Mesendoderm (in vitro differentiated cells): Measurements from ENCODE around the gene PRAMEF33.
"Not testable (repeated sequence)": the region's sequence is repeated elsewhere in the genome, so short reads cannot be mapped to it uniquely, and the experiment has no call there.

ENCODE experiments used
- DNase-seq: peaks from one replicate; pipeline ENCODE4 v3.0.0; 2013
- H2AK5ac ChIP-seq: 2 replicates; pipeline ENCODE4 v1.6.1; 2013; ENCODE audit warnings: low read length, inconsistent platforms
- H2BK120ac ChIP-seq: 2 replicates; pipeline ENCODE4 v1.6.1; 2013; ENCODE audit warnings: low read depth, mild to moderate bottlenecking, low read length, moderate library complexity, mixed read lengths
- H2BK15ac ChIP-seq: replicated peaks from 2 replicates; pipeline ENCODE4 v1.6.1; 2013; ENCODE audit warnings: low read depth, mild to moderate bottlenecking, moderate library complexity
- H2BK5ac ChIP-seq: 2 replicates; pipeline ENCODE4 v1.6.1; 2013; ENCODE audit warnings: low read length, inconsistent platforms
- H3K18ac ChIP-seq: 2 replicates; pipeline ENCODE4 v1.6.1; 2013; ENCODE audit warnings: mild to moderate bottlenecking, low read length, mixed read lengths
- H3K23ac ChIP-seq: one replicate; pipeline ENCODE4 v1.6.1; 2013; ENCODE audit warnings: low read length
- H3K27ac ChIP-seq: 2 replicates; pipeline ENCODE4 v1.5.1; 2013; ENCODE audit warnings: low read depth, mild to moderate bottlenecking, inconsistent platforms, low read length, moderate library complexity
- H3K27me3 ChIP-seq: 2 replicates; pipeline ENCODE4 v1.6.1; 2013; ENCODE audit warnings: low read length, control low read depth, mild to moderate bottlenecking, inconsistent platforms; ENCODE audit not compliant: insufficient read depth, poor library complexity
- H3K36me3 ChIP-seq: 2 replicates; pipeline ENCODE4 v1.6.1; 2013; ENCODE audit warnings: low read length, inconsistent platforms; ENCODE audit not compliant: control insufficient read depth, insufficient read depth
- H3K4ac ChIP-seq: one replicate; pipeline ENCODE4 v1.6.1; 2013; ENCODE audit warnings: low read depth, mild to moderate bottlenecking, low read length, moderate library complexity
- H3K4me1 ChIP-seq: 2 replicates; pipeline ENCODE4 v1.6.1; 2013; ENCODE audit warnings: low read depth, low read length, inconsistent platforms; ENCODE audit not compliant: control insufficient read depth
- H3K4me2 ChIP-seq: 2 replicates; pipeline ENCODE4 v1.6.1; 2013; ENCODE audit warnings: low read length
- H3K4me3 ChIP-seq: 2 replicates; pipeline ENCODE4 v1.5.1; 2013; ENCODE audit warnings: mild to moderate bottlenecking, low read length
- H3K56ac ChIP-seq: one replicate; pipeline ENCODE4 v1.6.1; 2013; ENCODE audit warnings: low read length
- H3K79me1 ChIP-seq: 2 replicates; pipeline ENCODE4 v1.6.1; 2013; ENCODE audit warnings: low read length, inconsistent platforms
- H3K79me2 ChIP-seq: 2 replicates; pipeline ENCODE4 v1.6.1; 2013; ENCODE audit warnings: mild to moderate bottlenecking, low read length; ENCODE audit not compliant: control insufficient read depth, insufficient read depth
- H3K9ac ChIP-seq: 2 replicates; pipeline ENCODE4 v1.6.1; 2013; ENCODE audit warnings: low read length, inconsistent platforms
- H4K5ac ChIP-seq: one replicate; pipeline ENCODE4 v1.6.1; 2013; ENCODE audit warnings: low read length
- H4K8ac ChIP-seq: one replicate; pipeline ENCODE4 v1.6.1; 2013; ENCODE audit warnings: low read depth, mild to moderate bottlenecking, control low read depth, low read length, moderate library complexity
- WGBS: extraction: QIAGEN DNeasy Blood & Tissue Kit; methylation state at CpG from one replicate; pipeline ENCODE4 v1.1.7; 2013; ENCODE audit warnings: low lambda C conversion rate, missing lambda C conversion rate; ENCODE audit not compliant: insufficient coverage; ENCODE audit errors: extremely low coverage; 5-methylcytosine and 5-hydroxymethylcytosine counted together

PRAMEF33 gene

GRCh38 chr1:13289030-13289429, 14.3 kb upstream of the PRAMEF33 start:
- H2BK15ac ChIP-seq, H3K4me3 ChIP-seq, H3K56ac ChIP-seq, H3K4ac ChIP-seq, DNase-seq, H2BK5ac ChIP-seq, H3K4me1 ChIP-seq, H4K8ac ChIP-seq, H3K79me2 ChIP-seq, H3K23ac ChIP-seq, H3K9ac ChIP-seq, H3K27ac ChIP-seq, H3K18ac ChIP-seq, H3K27me3 ChIP-seq, H4K5ac ChIP-seq, H3K36me3 ChIP-seq, H3K4me2 ChIP-seq, H2AK5ac ChIP-seq, H3K79me1 ChIP-seq, H2BK120ac ChIP-seq: not testable (repeated sequence)
- no CpG with 5 or more reads among the region's 3 CpGs for WGBS

- no CpG with 5 or more reads among the region's 5 CpGs for WGBS
Observed at GRCh38 chr1:13297216-13297931, 6.0 kb upstream of the PRAMEF33 start.

GRCh38 chr1:13298699-13299098, 4.6 kb upstream of the PRAMEF33 start:
- not testable (repeated sequence) for H4K8ac ChIP-seq, H3K4me1 ChIP-seq, H3K9ac ChIP-seq, H2BK5ac ChIP-seq, H3K27ac ChIP-seq, H3K4ac ChIP-seq, H2AK5ac ChIP-seq, H3K36me3 ChIP-seq, H3K79me2 ChIP-seq, H3K23ac ChIP-seq, H2BK15ac ChIP-seq, DNase-seq, H3K56ac ChIP-seq, H3K4me2 ChIP-seq, H3K4me3 ChIP-seq, H3K79me1 ChIP-seq, H3K18ac ChIP-seq, H4K5ac ChIP-seq, H3K27me3 ChIP-seq, H2BK120ac ChIP-seq
- no CpG with 5 or more reads among the region's 27 CpGs for WGBS

More at GRCh38 chr1:13297216-13297931, 6.0 kb upstream of the PRAMEF33 start:
- not testable (repeated sequence) for H3K4me3 ChIP-seq, H4K8ac ChIP-seq, H3K56ac ChIP-seq, H2BK120ac ChIP-seq, H3K36me3 ChIP-seq, H3K4me1 ChIP-seq, H2BK5ac ChIP-seq, H3K4ac ChIP-seq, H3K27ac ChIP-seq, H4K5ac ChIP-seq, H3K9ac ChIP-seq, H3K18ac ChIP-seq, H3K4me2 ChIP-seq, H2AK5ac ChIP-seq, DNase-seq, H3K23ac ChIP-seq, H3K79me1 ChIP-seq, H3K79me2 ChIP-seq, H2BK15ac ChIP-seq, H3K27me3 ChIP-seq

- H2BK120ac ChIP-seq, H3K4me1 ChIP-seq, H3K4me2 ChIP-seq, H4K5ac ChIP-seq, H3K4me3 ChIP-seq, H3K79me1 ChIP-seq, DNase-seq, H3K27me3 ChIP-seq, H2BK15ac ChIP-seq, H3K56ac ChIP-seq, H3K23ac ChIP-seq, H3K36me3 ChIP-seq, H2BK5ac ChIP-seq, H3K9ac ChIP-seq, H2AK5ac ChIP-seq, H3K18ac ChIP-seq, H3K27ac ChIP-seq, H3K4ac ChIP-seq, H3K79me2 ChIP-seq, H4K8ac ChIP-seq: not testable (repeated sequence)
Observed at GRCh38 chr1:13302197-13302596, 1.1 kb upstream of the PRAMEF33 start.

GRCh38 chr1:13315281-13315680, 11.9 kb downstream of the PRAMEF33 start, which contains the start of gene PRAMEF15:
Gene PRAMEF15, plus strand, starts transcription at chr1:13315581. Its CDS starts 2,827 bp downstream, at chr1:13318408.
- not testable (repeated sequence) for H3K79me2 ChIP-seq, H3K4me1 ChIP-seq, H3K56ac ChIP-seq, H2BK120ac ChIP-seq, H3K4me2 ChIP-seq, DNase-seq, H2AK5ac ChIP-seq, H3K18ac ChIP-seq, H2BK5ac ChIP-seq, H2BK15ac ChIP-seq, H4K8ac ChIP-seq, H3K27me3 ChIP-seq, H3K79me1 ChIP-seq, H4K5ac ChIP-seq, H3K4ac ChIP-seq, H3K9ac ChIP-seq, H3K27ac ChIP-seq, H3K4me3 ChIP-seq, H3K36me3 ChIP-seq, H3K23ac ChIP-seq
- no CpG with 5 or more reads among the region's 4 CpGs for WGBS

- not testable (repeated sequence) for H3K4me2 ChIP-seq, H3K79me1 ChIP-seq, H3K23ac ChIP-seq, H3K9ac ChIP-seq, H3K79me2 ChIP-seq, H2BK120ac ChIP-seq, H3K56ac ChIP-seq, H3K4ac ChIP-seq, H4K5ac ChIP-seq, H3K4me1 ChIP-seq, H2AK5ac ChIP-seq, DNase-seq, H3K4me3 ChIP-seq, H2BK5ac ChIP-seq, H3K36me3 ChIP-seq, H4K8ac ChIP-seq, H3K18ac ChIP-seq, H3K27ac ChIP-seq, H2BK15ac ChIP-seq, H3K27me3 ChIP-seq
- no CpG with 5 or more reads among the region's 8 CpGs for WGBS
Observed at GRCh38 chr1:13342496-13342895, 39.2 kb downstream of the PRAMEF33 start.
